Measurements from ENCODE around the gene TMEM86B. TPM values are rescaled to one million over a fixed set of nuclear protein-coding genes. Genes with fewer than 3 reads are reported as not detected.

TMEM86B gene
- total RNA-seq, 1 donor from 2014 or later = 2.9 TPM

DNA sequence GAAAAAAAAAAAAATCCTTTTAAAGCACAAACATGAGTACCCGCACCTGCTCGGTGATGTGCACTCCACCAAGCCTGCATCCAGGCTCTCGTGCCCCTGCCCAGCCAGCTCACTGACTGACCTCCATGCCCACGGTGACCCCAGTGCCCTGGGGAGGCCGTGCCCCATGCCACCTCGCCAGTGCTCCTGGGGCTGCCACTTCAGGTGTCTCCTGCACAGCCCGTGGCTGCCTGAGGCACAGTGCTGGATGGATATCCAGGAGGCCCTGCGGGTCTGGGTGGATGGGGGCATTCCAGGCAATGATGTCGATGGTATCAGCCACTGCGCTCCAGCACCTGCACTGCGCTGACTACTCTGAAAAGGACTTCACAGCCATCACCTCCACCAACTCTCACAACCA is 21.3 kb upstream of the TMEM86B start:
- no peaks in the 10 kb centered on the region for H3K27me3 ChIP-seq
- intact Hi-C loops (cut with DNase I) = no loop called here
- no peak overlapping the region for H3K4me3 ChIP-seq
- TF ChIP-seq POLR2A (IDR thresholded peaks at IDR 0.05) (no peak), POLR2AphosphoS5 (IDR thresholded peaks at IDR 0.05; ENCODE audit: insufficient read depth in 1 of 2, low read depth in 1 of 2) (no peak)
- TF ChIP-seq, protein P1, sequence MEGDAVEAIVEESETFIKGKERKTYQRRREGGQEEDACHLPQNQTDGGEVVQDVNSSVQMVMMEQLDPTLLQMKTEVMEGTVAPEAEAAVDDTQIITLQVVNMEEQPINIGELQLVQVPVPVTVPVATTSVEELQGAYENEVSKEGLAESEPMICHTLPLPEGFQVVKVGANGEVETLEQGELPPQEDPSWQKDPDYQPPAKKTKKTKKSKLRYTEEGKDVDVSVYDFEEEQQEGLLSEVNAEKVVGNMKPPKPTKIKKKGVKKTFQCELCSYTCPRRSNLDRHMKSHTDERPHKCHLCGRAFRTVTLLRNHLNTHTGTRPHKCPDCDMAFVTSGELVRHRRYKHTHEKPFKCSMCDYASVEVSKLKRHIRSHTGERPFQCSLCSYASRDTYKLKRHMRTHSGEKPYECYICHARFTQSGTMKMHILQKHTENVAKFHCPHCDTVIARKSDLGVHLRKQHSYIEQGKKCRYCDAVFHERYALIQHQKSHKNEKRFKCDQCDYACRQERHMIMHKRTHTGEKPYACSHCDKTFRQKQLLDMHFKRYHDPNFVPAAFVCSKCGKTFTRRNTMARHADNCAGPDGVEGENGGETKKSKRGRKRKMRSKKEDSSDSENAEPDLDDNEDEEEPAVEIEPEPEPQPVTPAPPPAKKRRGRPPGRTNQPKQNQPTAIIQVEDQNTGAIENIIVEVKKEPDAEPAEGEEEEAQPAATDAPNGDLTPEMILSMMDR (IDR thresholded peaks at IDR 0.05) = no peak
- no peak for DNase-seq (ENCODE audit: extremely low spot score in 2 of 2)
- H3K9me3 ChIP-seq = no peaks in the 10 kb centered on the region
- H3K4me1 ChIP-seq = peaks cover 56% of the 10 kb centered on the region
- H3K36me3 ChIP-seq = peaks cover 0 to 22% of the 10 kb centered on the region in 2 donors
- H3K27ac ChIP-seq = no peak overlapping the region

GRCh38 chr19:55248704-55249103 is 20.1 kb upstream of the TMEM86B start:
- TF ChIP-seq, protein P1 (IDR thresholded peaks at IDR 0.05) = no peak
- TF ChIP-seq POLR2A (IDR thresholded peaks at IDR 0.05) (no peak), POLR2AphosphoS5 (IDR thresholded peaks at IDR 0.05; ENCODE audit: insufficient read depth in 1 of 2, low read depth in 1 of 2) (no peak)
- Histone ChIP-seq H3K27me3 (no peaks in the 10 kb centered on the region), H3K9me3 (no peaks in the 10 kb centered on the region), H3K4me3 (no peak overlapping the region), H3K36me3 (peaks cover 0 to 31% of the 10 kb centered on the region in 2 donors), H3K27ac (no peak overlapping the region), H3K4me1 (peaks cover 45% of the 10 kb centered on the region)
- DNase-seq (ENCODE audit: extremely low spot score in 2 of 2) = no peak
- intact Hi-C loops (cut with DNase I) = no loop called here

- peaks cover 0 to 35% of the 10 kb centered on the region in 2 donors for H3K36me3 ChIP-seq
- H3K4me1 ChIP-seq = peaks cover 40% of the 10 kb centered on the region
- no peak overlapping the region for H3K4me3 ChIP-seq
Observed at GRCh38 chr19:55248166-55248675, 19.7 kb upstream of the TMEM86B start.

GRCh38 chr19:55247621-55248099 is 19.1 kb upstream of the TMEM86B start:
- Histone ChIP-seq H3K27me3 (no peaks in the 10 kb centered on the region), H3K9me3 (no peaks in the 10 kb centered on the region), H3K36me3 (peaks cover 0 to 38% of the 10 kb centered on the region in 2 donors), H3K4me3 (no peak overlapping the region), H3K27ac (no peak overlapping the region), H3K4me1 (peaks cover 34% of the 10 kb centered on the region)
- DNase-seq (ENCODE audit: extremely low spot score in 2 of 2) = no peak
- intact Hi-C loops (cut with DNase I) = no loop called here
- TF ChIP-seq POLR2A (IDR thresholded peaks at IDR 0.05) (no peak), POLR2AphosphoS5 (IDR thresholded peaks at IDR 0.05; ENCODE audit: insufficient read depth in 1 of 2, low read depth in 1 of 2) (no peak)
- TF ChIP-seq, protein P1 (IDR thresholded peaks at IDR 0.05) = no peak

More at GRCh38 chr19:55248166-55248675, 19.7 kb upstream of the TMEM86B start:
- H3K9me3 ChIP-seq = no peaks in the 10 kb centered on the region
- intact Hi-C loops (cut with DNase I) = no loop called here
- no peaks in the 10 kb centered on the region for H3K27me3 ChIP-seq
- H3K27ac ChIP-seq = no peak overlapping the region
- DNase-seq (ENCODE audit: extremely low spot score in 2 of 2) = no peak
- TF ChIP-seq, protein P1 (IDR thresholded peaks at IDR 0.05) = no peak
- no peak for TF ChIP-seq POLR2AphosphoS5 (IDR thresholded peaks at IDR 0.05; ENCODE audit: insufficient read depth in 1 of 2, low read depth in 1 of 2)
- no peak for TF ChIP-seq POLR2A (IDR thresholded peaks at IDR 0.05)

Data from vagina (tissue), 2 donors.